H1 (cell line): ENCODE data around the gene TPT1. TPM values are rescaled to one million over a fixed set of nuclear protein-coding genes. Genes with fewer than 3 reads are reported as not detected.
A peak's percentile ranks its signal among the peaks of the same experiment; 100 is the strongest.

Experiments used
- CTCF ChIA-PET: fragments of 300-600 bp; sonication (Branson Sonifier 250); formaldehyde crosslinking; loops from one replicate; lab custom pipeline; 2021; ENCODE audit not compliant: partially characterized antibody; lab: Charles Lee
- POLR2A ChIA-PET: fragments of 300-600 bp; sonication (Branson Sonifier 250); formaldehyde crosslinking; loops from one replicate; lab custom pipeline; 2021; ENCODE audit warnings: inconsistent platforms; ENCODE audit not compliant: partially characterized antibody; lab: Charles Lee
- DNase-seq, 2 experiments: peaks; one replicate each; pipeline versions ENCODE4 v3.0.0 to v3.0.0-alpha.2; 2010 to 2022; ENCODE audit warnings: low spot score in 2 of 2, low read depth in 1 of 2, mixed read lengths in 1 of 2
- FAIRE-seq: peaks from 2 replicates; lab custom pipeline; 2011; peaks lifted over from hg19 to GRCh38; lab: Jason Lieb, UNC
- H2AFZ ChIP-seq: 2 replicates; pipeline ENCODE4 v1.8.1; 2012; ENCODE audit warnings: low read length, inconsistent platforms
- H2AK5ac ChIP-seq: 2 replicates; pipeline ENCODE4 v1.6.1; 2013; ENCODE audit warnings: low read depth, low read length
- H2BK120ac ChIP-seq: replicated peaks from 2 replicates; pipeline ENCODE3; 2013; ENCODE audit warnings: low read depth, low read length, inconsistent platforms
- H2BK12ac ChIP-seq: 2 replicates; pipeline ENCODE4 v1.6.1; 2013; ENCODE audit warnings: low read depth, low read length
- H2BK15ac ChIP-seq: 2 replicates; pipeline ENCODE4 v1.6.1; 2013; ENCODE audit warnings: low read length
- H2BK20ac ChIP-seq: 2 replicates; pipeline ENCODE4 v1.6.1; 2013; ENCODE audit warnings: low read length
- H2BK5ac ChIP-seq: 2 replicates; pipeline ENCODE4 v1.6.1; 2013; ENCODE audit warnings: low read depth, low read length
- H3K14ac ChIP-seq: 2 replicates; pipeline ENCODE4 v1.6.1; 2013; ENCODE audit warnings: inconsistent platforms; ENCODE audit not compliant: insufficient read length
- H3K18ac ChIP-seq: 2 replicates; pipeline ENCODE4 v1.6.1; 2013; ENCODE audit warnings: low read length; ENCODE audit errors: extremely low read depth
- H3K23ac ChIP-seq: 2 replicates; pipeline ENCODE4 v1.6.1; 2013; ENCODE audit warnings: inconsistent platforms; ENCODE audit not compliant: insufficient read length
- H3K23me2 ChIP-seq: 2 replicates; pipeline ENCODE4 v1.6.1; 2013; ENCODE audit warnings: low read depth, low read length
- H3K27ac ChIP-seq: 2 replicates; pipeline ENCODE4 v1.6.1; 2011; ENCODE audit warnings: low read depth, low read length, inconsistent platforms
- H3K27me3 ChIP-seq, 4 experiments: replicated peaks in 1 of 4; 1 replicate in 1 of 4; 2 replicates in 3 of 4; pipeline versions ENCODE4 v1.6.1 to v1.8.1; 2011 to 2013; ENCODE audit warnings: low read length in 3 of 4, mild to moderate bottlenecking in 3 of 4, inconsistent platforms in 2 of 4, mixed read lengths in 2 of 4, moderate library complexity in 1 of 4; ENCODE audit not compliant: control insufficient read depth in 3 of 4, insufficient read depth in 3 of 4; ENCODE audit errors: extremely low read depth in 1 of 4
- H3K36me3 ChIP-seq, 4 experiments: 2 replicates each; pipeline versions ENCODE4 v1.6.1 to v1.8.1; 2011 to 2013; ENCODE audit warnings: mild to moderate bottlenecking in 4 of 4, low read length in 3 of 4, moderate library complexity in 2 of 4, control low read depth in 1 of 4, inconsistent platforms in 1 of 4; ENCODE audit not compliant: insufficient read depth in 4 of 4, control insufficient read depth in 2 of 4
- H3K4ac ChIP-seq: replicated peaks from 2 replicates; pipeline ENCODE3; 2013; ENCODE audit warnings: low read length, low read depth, mixed read lengths, inconsistent platforms; ENCODE audit not compliant: insufficient read length
- H3K4me1 ChIP-seq, 4 experiments: replicated peaks in 1 of 4; 1 replicate in 1 of 4; 2 replicates in 3 of 4; pipeline versions ENCODE4 v1.6.1 to v1.8.1; 2011 to 2013; ENCODE audit warnings: low read length in 3 of 4, inconsistent platforms in 2 of 4, mixed read lengths in 1 of 4; ENCODE audit not compliant: insufficient read depth in 4 of 4, control insufficient read depth in 3 of 4
- H3K4me2 ChIP-seq, 2 experiments: 2 replicates each; pipeline versions ENCODE4 v1.6.1 to v1.8.1; 2011 to 2013; ENCODE audit warnings: low read depth in 2 of 2, low read length in 2 of 2, control low read depth in 1 of 2, inconsistent platforms in 1 of 2, mild to moderate bottlenecking in 1 of 2; ENCODE audit not compliant: insufficient read depth in 1 of 2
- H3K4me3 ChIP-seq, 4 experiments: fragments of 200-600, 300-600 bp in 1 of 4; sonication (generic), shearing (Covaris generic), sonication (Bioruptor Twin) in 1 of 4; 2 replicates each; pipeline versions ENCODE4 v1.5.1 to v1.8.1; 2011 to 2016; ENCODE audit warnings: low read length in 4 of 4, low read depth in 3 of 4, control low read depth in 2 of 4, inconsistent platforms in 2 of 4, mild to moderate bottlenecking in 2 of 4, mixed read lengths in 1 of 4, moderate library complexity in 1 of 4; ENCODE audit not compliant: insufficient read depth in 2 of 4; ENCODE audit errors: extremely low read depth in 1 of 4
- H3K56ac ChIP-seq: replicated peaks from 2 replicates; pipeline ENCODE3; 2013; ENCODE audit warnings: low read depth, mild to moderate bottlenecking, mixed read lengths, low read length, inconsistent platforms; ENCODE audit not compliant: insufficient read length
- H3K79me1 ChIP-seq: 2 replicates; pipeline ENCODE4 v1.6.1; 2013; ENCODE audit warnings: low read depth, low read length, control low read depth
- H3K79me2 ChIP-seq, 2 experiments: 2 replicates each; pipeline versions ENCODE4 v1.6.1 to v1.8.1; 2012 to 2013; ENCODE audit warnings: low read length in 2 of 2, mild to moderate bottlenecking in 2 of 2, inconsistent platforms in 1 of 2; ENCODE audit not compliant: insufficient read depth in 2 of 2, control insufficient read depth in 1 of 2
- H3K9ac ChIP-seq, 4 experiments: replicated peaks in 1 of 4; 1 replicate in 1 of 4; 2 replicates in 3 of 4; pipeline versions ENCODE4 v1.6.1 to v1.8.1; 2011 to 2013; ENCODE audit warnings: low read depth in 3 of 4, low read length in 3 of 4, control low read depth in 2 of 4, mild to moderate bottlenecking in 2 of 4, moderate library complexity in 2 of 4, inconsistent platforms in 1 of 4; ENCODE audit errors: extremely low read depth in 1 of 4
- H3K9me3 ChIP-seq, 2 experiments: 2 replicates each; pipeline versions ENCODE4 v1.6.1 to v1.8.1; 2012 to 2013; ENCODE audit warnings: mild to moderate bottlenecking in 2 of 2, moderate library complexity in 2 of 2, control low read depth in 1 of 2, inconsistent platforms in 1 of 2, low read depth in 1 of 2, low read length in 1 of 2, mixed read lengths in 1 of 2; ENCODE audit not compliant: insufficient read depth in 2 of 2
- H4K20me1 ChIP-seq, 2 experiments: replicated peaks in 1 of 2; 2 replicates each; pipeline versions ENCODE3 to v1.8.1; 2011 to 2013; ENCODE audit warnings: inconsistent platforms in 2 of 2, low read length in 2 of 2, mild to moderate bottlenecking in 1 of 2; ENCODE audit not compliant: insufficient read depth in 2 of 2, control insufficient read depth in 1 of 2
- H4K5ac ChIP-seq: 2 replicates; pipeline ENCODE4 v1.6.1; 2013; ENCODE audit warnings: low read length, low read depth, mixed read lengths, inconsistent platforms; ENCODE audit not compliant: insufficient read length
- H4K8ac ChIP-seq: 2 replicates; pipeline ENCODE4 v1.8.0; 2013; ENCODE audit warnings: mild to moderate bottlenecking, moderate library complexity, low read length, inconsistent platforms; ENCODE audit not compliant: insufficient read depth; ENCODE audit errors: extremely low read depth
- H4K91ac ChIP-seq: replicated peaks from 2 replicates; pipeline ENCODE3; 2013; ENCODE audit warnings: low read length, mixed read lengths, inconsistent platforms; ENCODE audit not compliant: insufficient read length
- BRCA1 ChIP-seq: IDR thresholded peaks from 2 replicates; pipeline ENCODE4 v1.6.1; 2012; ENCODE audit warnings: low read depth, low read length, improper control_type of control experiment
- CEBPB ChIP-seq: IDR thresholded peaks from 2 replicates; pipeline ENCODE4 v1.6.1; 2012; ENCODE audit warnings: low read depth, low read length
- CHD2 ChIP-seq: IDR thresholded peaks from 2 replicates; pipeline ENCODE4 v1.6.1; 2012; ENCODE audit warnings: low read length, improper control_type of control experiment
- HDAC2 ChIP-seq, 2 experiments: fragments of 300-600 bp in 1 of 2; sonication (generic) in 1 of 2; IDR thresholded peaks; 2 replicates each; pipeline ENCODE4 v1.6.1; 2011 to 2012; ENCODE audit warnings: low read depth in 2 of 2, low read length in 2 of 2, mild to moderate bottlenecking in 2 of 2, moderate library complexity in 2 of 2, borderline replicate concordance in 1 of 2, inconsistent platforms in 1 of 2
- KDM1A ChIP-seq: fragments of 200-600, 300-600 bp; sonication (generic); IDR thresholded peaks from 2 replicates; pipeline ENCODE4 v1.7.1; 2016; ENCODE audit warnings: mild to moderate bottlenecking, low read length, borderline replicate concordance
- NRF1 ChIP-seq: IDR thresholded peaks from 2 replicates; pipeline ENCODE4 v1.6.1; 2011; ENCODE audit warnings: mild to moderate bottlenecking, low read depth, low read length, improper control_type of control experiment
- whole genome bisulfite sequencing, 2 experiments: shearing (Covaris generic) in 1 of 2; methylation state at CpG; one replicate each; pipeline versions ENCODE4 v1.1.6 to v1.1.7; 2013 to 2015; ENCODE audit warnings: low lambda C conversion rate in 2 of 2, mixed read lengths in 2 of 2, inconsistent platforms in 1 of 2, low coverage in 1 of 2, missing lambda C conversion rate in 1 of 2; ENCODE audit not compliant: insufficient replicate concordance in 2 of 2, insufficient coverage in 1 of 2, insufficient read length in 1 of 2; ENCODE audit errors: extremely low coverage in 1 of 2, missing lambda C conversion rate in 1 of 2; 5-methylcytosine and 5-hydroxymethylcytosine counted together
- long read RNA-seq, 2 experiments: library from RNA in 1 of 2; library from capped mRNA in 1 of 2; stranded (forward); transcript quantifications; one replicate each; pipeline ENCODE4 v2.0.0, GENCODE V29; 2021; ENCODE audit warnings: inconsistent platforms in 1 of 2
- polyA minus RNA-seq, 3 experiments: library from RNA; depleted of rRNA, polyadenylated mRNA; stranded (reverse); fragments of >200 nt; gene quantifications; 1 replicate in 2 of 3; 2 replicates in 1 of 3; pipeline ENCODE4 v1.2.3, GENCODE V29; 2011
- polyA plus RNA-seq, 7 experiments: library from polyadenylated mRNA; depleted of rRNA in 3 of 7; stranded (reverse) in 5 of 7; unstranded in 2 of 7; fragments of >200 nt in 5 of 7; fragments of 200-250 nt in 2 of 7; gene quantifications; 1 replicate in 5 of 7; 2 replicates in 1 of 7; 4 replicates in 1 of 7; pipeline versions ENCODE4 v1.2.1 to v1.2.3, GENCODE V29; 2011 to 2013; ENCODE audit warnings: missing spikeins in 2 of 7, mixed read lengths in 2 of 7
- total RNA-seq: library from RNA; stranded (reverse); fragmentation: NEBNext Ultra II Directional; extraction: Animal tissue kit (Norgen Biotek cat#: 25700); gene quantifications from 2 replicates; pipeline ENCODE4 v1.2.1, GENCODE V29; 2021
- TF ChIP-seq, protein P1 (sequence below): IDR thresholded peaks from 2 replicates; pipeline ENCODE4 v1.6.1; 2012; ENCODE audit warnings: inconsistent platforms

The TPT1 gene
- 2,279 and 2,327 TPM in 2 replicates for total RNA-seq
- 1,570 and 2,245 TPM in 2 replicates for polyA plus RNA-seq (2011; rRNA removed)
- 3,127 TPM for polyA plus RNA-seq (2011; cell fraction: cytosol; rRNA removed)
- 656 TPM for polyA plus RNA-seq (2011; cell fraction: nucleus; rRNA removed)
- polyA plus RNA-seq (2012, experiment 1 of 2), result 2,057 to 3,095 TPM (median 2,368 TPM) in 4 replicates
- 1,830 TPM for polyA plus RNA-seq (2012, experiment 2 of 2)
- 2,071 TPM for polyA plus RNA-seq (2013, experiment 1 of 2)
- polyA plus RNA-seq (2013, experiment 2 of 2), result 2,093 TPM
- 622 and 832 TPM in 2 replicates for polyA minus RNA-seq (2011; rRNA and poly(A)+ RNA removed)
- polyA minus RNA-seq (2011; cell fraction: cytosol; rRNA and poly(A)+ RNA removed), result 706 TPM
- polyA minus RNA-seq (2011; cell fraction: nucleus; rRNA and poly(A)+ RNA removed), result 799 TPM
- long read RNA-seq, experiment 1, full-length matches to known transcripts, result 2,431 of 3,015 reads
- long read RNA-seq, experiment 1, partial matches to known transcripts, result 339 of 3,015 reads
- long read RNA-seq, experiment 1, other reads (novel, unspliced or antisense), result 245 of 3,015 reads
- long read RNA-seq, experiment 2, full-length matches to known transcripts, result 3,579 of 3,657 reads
- long read RNA-seq, experiment 2, partial matches to known transcripts, result 54 of 3,657 reads
- long read RNA-seq, experiment 2, other reads (novel, unspliced or antisense), result 24 of 3,657 reads

- Histone ChIP-seq H2AFZ (peak within 1 kb of the TSS; percentile 37), H4K5ac (peak within 1 kb of the TSS; percentile 92), H2AK5ac (no peak within 1 kb of the TSS), H2BK120ac (no peak within 1 kb of the TSS), H3K4me2 (peak within 1 kb of the TSS; percentile 79 to 92), H3K79me2 (peaks cover 12 to 46% of the 10 kb centered on the region in 2 experiments), H3K4me1 (peaks cover 0 to 4% (median 2%) of the 10 kb centered on the region in 4 experiments; a peak in 4 of 7 replicates), H3K18ac (peak within 1 kb of the TSS; percentile 96), H4K8ac (peak within 1 kb of the TSS; percentile 98), H2BK20ac (no peak within 1 kb of the TSS), H3K23ac (no peak within 1 kb of the TSS), H3K79me1 (0 out of 2 replicates have a peak, but pooled peaks cover 5% of the 10 kb centered on the region), H3K23me2 (peaks cover 10% of the 10 kb centered on the region; the same call in 1 of the 2 replicates), H3K14ac (no peak within 1 kb of the TSS), H3K36me3 (peaks cover 35 to 44% (median 39%) of the 10 kb centered on the region in 4 experiments), H2BK15ac (no peak within 1 kb of the TSS), H3K4ac (peak within 1 kb of the TSS; percentile 92), H3K4me3 (peak within 1 kb of the TSS; percentile 87 to 91 (median 88)), H3K9ac (peak within 1 kb of the TSS; percentile 91 to 99 (median 97)), H2BK12ac (0 out of 2 replicates have a peak within 1 kb of the TSS, but pooled peaks have one; percentile 27), H4K91ac (peak within 1 kb of the TSS; percentile 91), H3K27me3 (no peaks in the 10 kb centered on the region), H3K56ac (peak within 1 kb of the TSS; percentile 86), H3K9me3 (no peaks in the 10 kb centered on the region), H4K20me1 (peaks cover 16 to 22% of the 10 kb centered on the region in 2 experiments), H2BK5ac (peak within 1 kb of the TSS; percentile 98), H3K27ac (peak within 1 kb of the TSS; percentile 94)
- peak; percentile 98 to 99 for DNase-seq
- CTCF ChIA-PET, result interaction anchor here (0.9 to 2.6 kb wide), 7 partner anchors 11 to 294 kb away, joined by 3 to 13 read pairs (median 6); no protein-coding TSS in a partner anchor
- POLR2A ChIA-PET, result interaction anchor here (0.6 to 16.2 kb wide), 46 partner anchors 10 to 904 kb away, joined by 3 to 319 read pairs (median 4); partner anchors contain the start of genes COG3, KCTD4 and SLC25A30
- no peak for FAIRE-seq
- 2% methylated on average over 45 of the region's 67 CpGs; no CpG with 5 or more reads in 1 of the 2 experiments for WGBS, 2 experiments
- TF ChIP-seq, protein P1, sequence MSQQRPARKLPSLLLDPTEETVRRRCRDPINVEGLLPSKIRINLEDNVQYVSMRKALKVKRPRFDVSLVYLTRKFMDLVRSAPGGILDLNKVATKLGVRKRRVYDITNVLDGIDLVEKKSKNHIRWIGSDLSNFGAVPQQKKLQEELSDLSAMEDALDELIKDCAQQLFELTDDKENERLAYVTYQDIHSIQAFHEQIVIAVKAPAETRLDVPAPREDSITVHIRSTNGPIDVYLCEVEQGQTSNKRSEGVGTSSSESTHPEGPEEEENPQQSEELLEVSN, result peak; percentile 2; the same call in 1 of the 2 replicates
- TF ChIP-seq CHD2, result 0 out of 2 replicates have a peak, but pooled peaks have one; percentile 51
- TF ChIP-seq BRCA1, result no peak
- TF ChIP-seq NRF1, result 0 out of 2 replicates have a peak, but pooled peaks have one; percentile 15
- no peak for TF ChIP-seq KDM1A
- no peak for TF ChIP-seq CEBPB
- TF ChIP-seq HDAC2 (IDR thresholded peaks at IDR 0.05; ENCODE audit: borderline replicate concordance in 1 of 2, low read depth in 2 of 2, low read length in 2 of 2), result peak; percentile 35 to 84; a peak in 2 of 4 replicates
Observed at GRCh38 chr13:45341034-45341798, at the start of gene TPT1. Gene TPT1 (minus strand): TSS chr13:45341183. CDS start chr13:45341069, 114 bp downstream.
